Nephron progenitor cell (in vitro differentiated cells): ENCODE results near the gene GDF7.

ENCODE experiments used
- DNase-seq: peaks from one replicate; pipeline ENCODE4 v3.0.0; 2021
- H3K27ac Mint-ChIP-seq: 2 replicates; pipeline ENCODE4 v1.8.0; 2021; ENCODE audit warnings: mild to moderate bottlenecking, moderate library complexity, mixed read lengths
- H3K27me3 Mint-ChIP-seq: 2 replicates; pipeline ENCODE4 v1.8.0; 2021; ENCODE audit warnings: mild to moderate bottlenecking, low read depth, mixed read lengths; ENCODE audit not compliant: poor library complexity
- H3K36me3 Mint-ChIP-seq: 2 replicates; pipeline ENCODE4 v1.8.0; 2021; ENCODE audit warnings: low read depth, mixed read lengths
- H3K4me1 Mint-ChIP-seq: 2 replicates; pipeline ENCODE4 v1.8.0; 2021; ENCODE audit warnings: mixed read lengths
- H3K4me3 Mint-ChIP-seq: 2 replicates; pipeline ENCODE4 v1.8.0; 2021; ENCODE audit warnings: mild to moderate bottlenecking, moderate library complexity, mixed read lengths
- H3K9me3 Mint-ChIP-seq: 2 replicates; pipeline ENCODE4 v1.8.0; 2021; ENCODE audit warnings: mild to moderate bottlenecking, moderate library complexity, mixed read lengths
- CTCF ChIP-seq: fragments of 200-600 bp; sonication (generic); IDR thresholded peaks from 2 replicates; pipeline ENCODE4 v1.5.0; 2021; ENCODE audit warnings: antibody characterized with exemption

Gene GDF7

GRCh38 chr2:20638646-20639430 is 28.1 kb upstream of the GDF7 start:
- no peak overlapping the region for H3K27ac Mint-ChIP-seq
- H3K4me1 Mint-ChIP-seq: peaks cover 27% of the 10 kb centered on the region
- H3K9me3 Mint-ChIP-seq: no peaks in the 10 kb centered on the region
- H3K4me3 Mint-ChIP-seq: no peak overlapping the region
- no peaks in the 10 kb centered on the region for H3K27me3 Mint-ChIP-seq
- DNase-seq: no peak
- no peaks in the 10 kb centered on the region for H3K36me3 Mint-ChIP-seq
- no peak for TF ChIP-seq CTCF

GRCh38 chr2:20640411-20641122 is 26.4 kb upstream of the GDF7 start:
- Mint-ChIP-seq H3K9me3 (no peaks in the 10 kb centered on the region), H3K27ac (no peak overlapping the region), H3K27me3 (peaks cover 7% of the 10 kb centered on the region), H3K4me1 (peaks cover 17% of the 10 kb centered on the region), H3K36me3 (no peaks in the 10 kb centered on the region), H3K4me3 (no peak overlapping the region)
- TF ChIP-seq CTCF: no peak
- DNase-seq: no peak

GRCh38 chr2:20641123-20641985 is 25.6 kb upstream of the GDF7 start:
- Mint-ChIP-seq H3K4me1 (peaks cover 11% of the 10 kb centered on the region), H3K9me3 (no peaks in the 10 kb centered on the region), H3K36me3 (no peaks in the 10 kb centered on the region), H3K4me3 (no peak overlapping the region), H3K27me3 (peaks cover 7% of the 10 kb centered on the region), H3K27ac (no peak overlapping the region)
- DNase-seq: no peak
- TF ChIP-seq CTCF: no peak

GRCh38 chr2:20642055-20642971 is 24.6 kb upstream of the GDF7 start:
- peak; percentile 87 for DNase-seq
- Mint-ChIP-seq H3K27me3 (peaks cover 7% of the 10 kb centered on the region), H3K27ac (no peak overlapping the region), H3K36me3 (no peaks in the 10 kb centered on the region), H3K9me3 (no peaks in the 10 kb centered on the region), H3K4me3 (no peak overlapping the region), H3K4me1 (peaks cover 15% of the 10 kb centered on the region)
- TF ChIP-seq CTCF: peak; percentile 94

GRCh38 chr2:20643060-20643459 is 23.9 kb upstream of the GDF7 start:
- H3K27me3 Mint-ChIP-seq: peaks cover 7% of the 10 kb centered on the region
- no peaks in the 10 kb centered on the region for H3K9me3 Mint-ChIP-seq
- no peaks in the 10 kb centered on the region for H3K36me3 Mint-ChIP-seq
- no peak for DNase-seq
- no peak overlapping the region for H3K27ac Mint-ChIP-seq
- TF ChIP-seq CTCF: no peak
- no peak overlapping the region for H3K4me3 Mint-ChIP-seq
- H3K4me1 Mint-ChIP-seq: peaks cover 23% of the 10 kb centered on the region
